Endodermal cell (in vitro differentiated cells): Measurements from ENCODE around the gene TGFBR3L. TPM values are rescaled to one million over a fixed set of nuclear protein-coding genes. Genes with fewer than 3 reads are reported as not detected.

Source experiments
- DNase-seq: peaks from one replicate; pipeline ENCODE4 v3.0.0-alpha.2; 2017
- H3K27ac ChIP-seq: 2 replicates; pipeline ENCODE4 v1.5.1; 2013; ENCODE audit warnings: mild to moderate bottlenecking, low read depth, low read length, moderate library complexity
- H3K27me3 ChIP-seq: 2 replicates; pipeline ENCODE4 v1.6.1; 2013; ENCODE audit warnings: mild to moderate bottlenecking, low read length, moderate library complexity; ENCODE audit not compliant: insufficient read depth, control insufficient read depth, poor library complexity, severe bottlenecking
- H3K36me3 ChIP-seq: 2 replicates; pipeline ENCODE4 v1.7.0; 2013; ENCODE audit warnings: mild to moderate bottlenecking, low read length, moderate library complexity; ENCODE audit not compliant: control insufficient read depth, insufficient read depth
- H3K4me1 ChIP-seq: one replicate; pipeline ENCODE4 v1.7.0; 2013; ENCODE audit warnings: low read length; ENCODE audit not compliant: control insufficient read depth, insufficient read depth
- H3K4me3 ChIP-seq: 2 replicates; pipeline ENCODE4 v1.5.1; 2013; ENCODE audit warnings: mild to moderate bottlenecking, low read length, moderate library complexity
- H3K9ac ChIP-seq: 2 replicates; pipeline ENCODE4 v1.6.1; 2013; ENCODE audit warnings: mild to moderate bottlenecking, low read length, moderate library complexity; ENCODE audit not compliant: poor library complexity, severe bottlenecking; ENCODE audit errors: extremely low read depth
- H3K9me3 ChIP-seq: 2 replicates; pipeline ENCODE4 v1.6.1; 2013; ENCODE audit warnings: mild to moderate bottlenecking, low read length, moderate library complexity; ENCODE audit not compliant: control insufficient read depth
- H3K27ac Mint-ChIP-seq: 2 replicates; pipeline ENCODE4 v1.8.0; 2020; ENCODE audit warnings: mixed read lengths
- H3K27me3 Mint-ChIP-seq: 2 replicates; pipeline ENCODE4 v1.8.0; 2021; ENCODE audit warnings: mild to moderate bottlenecking, mixed read lengths; ENCODE audit not compliant: insufficient read depth
- H3K36me3 Mint-ChIP-seq: 2 replicates; pipeline ENCODE4 v1.8.0; 2020; ENCODE audit warnings: low read depth, mixed read lengths
- H3K4me1 Mint-ChIP-seq: 2 replicates; pipeline ENCODE4 v1.8.0; 2020; ENCODE audit warnings: mixed read lengths
- H3K4me3 Mint-ChIP-seq: 2 replicates; pipeline ENCODE4 v1.8.0; 2020; ENCODE audit warnings: mild to moderate bottlenecking, moderate library complexity, mixed read lengths
- H3K9me3 Mint-ChIP-seq: 2 replicates; pipeline ENCODE4 v1.8.0; 2020; ENCODE audit warnings: mild to moderate bottlenecking, mixed read lengths
- WGBS, 2 experiments: methylation state at CpG; one replicate each; pipeline versions ENCODE4 v1.1.5 to v1.1.7; 2013; ENCODE audit warnings: missing lambda C conversion rate in 2 of 2, mixed read lengths in 1 of 2; ENCODE audit not compliant: insufficient coverage in 1 of 2, insufficient read length in 1 of 2; 5-methylcytosine and 5-hydroxymethylcytosine counted together
- total RNA-seq, 2 donors: library from RNA; stranded (reverse); fragmentation: NEBNext Ultra II Directional in 1 of 2; extraction: Animal tissue kit (Norgen Biotek cat#: 25700) in 1 of 2; gene quantifications; 2 replicates in 1 of 2; 3 replicates in 1 of 2; pipeline ENCODE4 v1.2.1, GENCODE V29; 2021
- TF ChIP-seq, protein P1 (sequence below): fragments of 200-600 bp; sonication (generic); conservative IDR thresholded peaks from 2 replicates; pipeline ENCODE4 v1.5.0; 2021; ENCODE audit warnings: antibody characterized with exemption, mild to moderate bottlenecking

The TGFBR3L gene
- total RNA-seq, 2 donors from 2014 or later: 0.84 to 2.2 TPM

DNA sequence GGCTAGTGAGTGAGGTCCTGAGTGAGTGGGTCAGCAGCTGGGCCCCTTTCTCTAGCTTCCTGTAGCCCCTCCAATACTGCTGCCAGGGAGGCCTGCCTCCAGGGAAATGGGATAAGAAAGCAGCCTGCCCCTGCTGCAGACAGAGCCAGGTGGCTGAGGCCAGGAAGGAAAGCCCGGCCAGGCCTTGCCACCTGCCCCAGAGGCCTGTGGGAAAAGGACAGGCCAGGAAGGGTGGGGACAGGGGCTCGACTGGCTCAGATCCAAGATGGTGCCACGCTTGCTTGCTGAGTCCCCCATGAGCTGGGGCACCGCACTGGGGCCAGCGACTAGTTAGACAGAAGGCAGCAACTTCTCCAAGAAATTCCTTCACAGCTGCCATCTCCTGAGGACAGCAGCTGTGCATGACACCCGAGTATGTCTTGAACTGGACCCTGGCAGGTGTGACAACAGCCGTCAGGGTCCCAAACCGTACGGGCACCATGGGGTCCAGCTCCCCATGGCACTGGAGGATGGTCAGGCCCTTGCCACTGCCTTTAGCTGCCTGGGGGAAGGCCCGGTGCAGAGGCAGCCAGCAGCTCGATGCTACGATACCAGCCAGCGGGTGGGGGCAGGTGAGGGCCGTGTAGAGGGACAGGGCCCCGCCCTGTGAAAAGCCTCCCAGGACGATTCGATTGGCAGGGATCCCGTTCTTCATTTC is 35.4 kb upstream of the TGFBR3L start:
- Mint-ChIP-seq H3K27ac (no peak overlapping the region), H3K27me3 (peaks cover 33% of the 10 kb centered on the region), H3K36me3 (no peaks in the 10 kb centered on the region), H3K4me1 (no peaks in the 10 kb centered on the region), H3K9me3 (no peaks in the 10 kb centered on the region), H3K4me3 (no peak overlapping the region)
- H3K9ac ChIP-seq: no peak overlapping the region
- no peaks in the 10 kb centered on the region for H3K4me1 ChIP-seq
- WGBS, 2 experiments: 91 to 92% methylated on average over 10 to 18 of the region's 18 CpGs
- H3K27ac ChIP-seq: no peak overlapping the region
- H3K36me3 ChIP-seq: no peaks in the 10 kb centered on the region
- TF ChIP-seq, protein P1, sequence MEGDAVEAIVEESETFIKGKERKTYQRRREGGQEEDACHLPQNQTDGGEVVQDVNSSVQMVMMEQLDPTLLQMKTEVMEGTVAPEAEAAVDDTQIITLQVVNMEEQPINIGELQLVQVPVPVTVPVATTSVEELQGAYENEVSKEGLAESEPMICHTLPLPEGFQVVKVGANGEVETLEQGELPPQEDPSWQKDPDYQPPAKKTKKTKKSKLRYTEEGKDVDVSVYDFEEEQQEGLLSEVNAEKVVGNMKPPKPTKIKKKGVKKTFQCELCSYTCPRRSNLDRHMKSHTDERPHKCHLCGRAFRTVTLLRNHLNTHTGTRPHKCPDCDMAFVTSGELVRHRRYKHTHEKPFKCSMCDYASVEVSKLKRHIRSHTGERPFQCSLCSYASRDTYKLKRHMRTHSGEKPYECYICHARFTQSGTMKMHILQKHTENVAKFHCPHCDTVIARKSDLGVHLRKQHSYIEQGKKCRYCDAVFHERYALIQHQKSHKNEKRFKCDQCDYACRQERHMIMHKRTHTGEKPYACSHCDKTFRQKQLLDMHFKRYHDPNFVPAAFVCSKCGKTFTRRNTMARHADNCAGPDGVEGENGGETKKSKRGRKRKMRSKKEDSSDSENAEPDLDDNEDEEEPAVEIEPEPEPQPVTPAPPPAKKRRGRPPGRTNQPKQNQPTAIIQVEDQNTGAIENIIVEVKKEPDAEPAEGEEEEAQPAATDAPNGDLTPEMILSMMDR: no peak
- no peaks in the 10 kb centered on the region for H3K9me3 ChIP-seq
- H3K27me3 ChIP-seq: no peaks in the 10 kb centered on the region
- peak; percentile 46 for DNase-seq
- no peak overlapping the region for H3K4me3 ChIP-seq

DNA sequence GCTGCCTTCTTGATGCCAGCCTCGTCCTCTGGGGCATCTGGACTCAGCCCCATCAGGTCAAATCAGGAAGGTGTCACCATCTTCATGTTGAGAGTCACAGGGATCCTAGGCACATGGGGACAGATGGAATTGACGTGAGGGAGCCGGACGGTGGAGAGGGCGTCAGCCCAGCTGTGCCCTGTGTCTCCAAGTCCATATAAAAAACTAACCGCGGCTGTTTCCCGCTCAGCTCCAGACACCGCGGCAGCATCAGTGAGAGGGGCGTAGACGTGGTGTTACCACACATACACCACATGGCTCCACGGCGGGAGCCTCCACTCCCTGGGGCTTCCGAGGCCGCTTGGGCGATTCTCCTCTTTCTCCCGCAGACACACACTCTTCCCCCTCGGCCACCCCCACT is 34.8 kb upstream of the TGFBR3L start:
- Histone ChIP-seq H3K27ac (no peak overlapping the region), H3K36me3 (no peaks in the 10 kb centered on the region), H3K4me3 (no peak overlapping the region), H3K9me3 (no peaks in the 10 kb centered on the region), H3K27me3 (no peaks in the 10 kb centered on the region), H3K4me1 (no peaks in the 10 kb centered on the region), H3K9ac (no peak overlapping the region)
- DNase-seq: no peak
- H3K27me3 Mint-ChIP-seq: peaks cover 28% of the 10 kb centered on the region
- no peak overlapping the region for H3K4me3 Mint-ChIP-seq
- 95 to 98% methylated on average over 9 to 14 of the region's 19 CpGs for WGBS, 2 experiments
- no peak overlapping the region for H3K27ac Mint-ChIP-seq
- no peaks in the 10 kb centered on the region for H3K4me1 Mint-ChIP-seq
- TF ChIP-seq, protein P1: no peak
- no peaks in the 10 kb centered on the region for H3K9me3 Mint-ChIP-seq
- no peaks in the 10 kb centered on the region for H3K36me3 Mint-ChIP-seq

DNA sequence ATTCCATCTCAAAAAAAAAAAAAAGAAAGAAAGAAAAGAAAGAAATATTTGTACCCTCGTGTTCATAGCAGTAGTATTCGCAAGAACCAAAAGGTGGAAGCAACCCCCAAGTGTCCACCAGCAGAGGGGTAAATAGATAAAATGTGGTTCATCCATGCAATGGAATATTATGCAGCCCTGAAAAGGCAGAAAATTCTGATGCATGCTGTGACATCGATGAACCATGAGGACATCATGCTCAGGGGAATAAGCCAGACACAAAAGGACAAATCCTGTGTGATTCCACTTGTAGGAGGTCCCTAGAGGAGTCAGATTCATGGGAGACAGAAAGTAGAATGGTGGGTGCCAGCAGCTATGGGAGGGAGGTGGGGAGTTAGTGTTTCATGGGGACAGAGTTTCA is 32.7 kb upstream of the TGFBR3L start:
- no peaks in the 10 kb centered on the region for H3K27me3 ChIP-seq
- H3K27me3 Mint-ChIP-seq: peaks cover 23% of the 10 kb centered on the region
- H3K36me3 ChIP-seq: no peaks in the 10 kb centered on the region
- TF ChIP-seq, protein P1: no peak
- H3K9ac ChIP-seq: no peak overlapping the region
- no peaks in the 10 kb centered on the region for H3K4me1 Mint-ChIP-seq
- H3K4me3 Mint-ChIP-seq: no peak overlapping the region
- no peak overlapping the region for H3K27ac ChIP-seq
- WGBS, 2 experiments: 86 to 88% methylated on average over 3 of the region's 3 CpGs
- no peaks in the 10 kb centered on the region for H3K9me3 Mint-ChIP-seq
- H3K4me3 ChIP-seq: no peak overlapping the region
- no peaks in the 10 kb centered on the region for H3K36me3 Mint-ChIP-seq
- H3K4me1 ChIP-seq: no peaks in the 10 kb centered on the region
- no peak overlapping the region for H3K27ac Mint-ChIP-seq
- DNase-seq: no peak
- H3K9me3 ChIP-seq: no peaks in the 10 kb centered on the region
